Measurements from ENCODE around the gene IRAK2.

DNA sequence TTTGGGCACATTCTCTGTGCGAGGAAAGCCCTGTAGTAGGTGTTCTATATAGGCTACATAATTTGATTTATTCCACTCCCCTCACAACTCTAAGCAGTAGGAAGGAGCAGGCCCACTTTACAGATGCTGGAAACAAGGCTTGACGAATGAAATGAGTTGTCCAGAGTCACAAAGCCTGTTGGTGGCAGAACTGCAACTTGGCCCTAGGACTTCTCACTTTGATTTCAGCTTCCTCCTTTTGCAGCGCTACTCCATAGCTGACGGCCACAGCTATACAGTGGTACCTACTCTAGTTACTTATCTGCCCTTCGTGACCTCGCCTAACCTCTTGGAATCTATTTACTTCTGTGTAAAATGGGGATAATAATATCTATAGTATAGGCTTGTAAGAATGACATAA, 2.5 kb upstream of the IRAK2 start:
- TF ChIP-seq, protein P1, sequence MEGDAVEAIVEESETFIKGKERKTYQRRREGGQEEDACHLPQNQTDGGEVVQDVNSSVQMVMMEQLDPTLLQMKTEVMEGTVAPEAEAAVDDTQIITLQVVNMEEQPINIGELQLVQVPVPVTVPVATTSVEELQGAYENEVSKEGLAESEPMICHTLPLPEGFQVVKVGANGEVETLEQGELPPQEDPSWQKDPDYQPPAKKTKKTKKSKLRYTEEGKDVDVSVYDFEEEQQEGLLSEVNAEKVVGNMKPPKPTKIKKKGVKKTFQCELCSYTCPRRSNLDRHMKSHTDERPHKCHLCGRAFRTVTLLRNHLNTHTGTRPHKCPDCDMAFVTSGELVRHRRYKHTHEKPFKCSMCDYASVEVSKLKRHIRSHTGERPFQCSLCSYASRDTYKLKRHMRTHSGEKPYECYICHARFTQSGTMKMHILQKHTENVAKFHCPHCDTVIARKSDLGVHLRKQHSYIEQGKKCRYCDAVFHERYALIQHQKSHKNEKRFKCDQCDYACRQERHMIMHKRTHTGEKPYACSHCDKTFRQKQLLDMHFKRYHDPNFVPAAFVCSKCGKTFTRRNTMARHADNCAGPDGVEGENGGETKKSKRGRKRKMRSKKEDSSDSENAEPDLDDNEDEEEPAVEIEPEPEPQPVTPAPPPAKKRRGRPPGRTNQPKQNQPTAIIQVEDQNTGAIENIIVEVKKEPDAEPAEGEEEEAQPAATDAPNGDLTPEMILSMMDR (conservative IDR thresholded peaks at IDR 0.05; ENCODE audit: low read depth, low read length) = no peak
- no peak for TF ChIP-seq EZH2 (IDR thresholded peaks at IDR 0.05; ENCODE audit: low read length, unreplicated experiment)
- TF ChIP-seq EZH2phosphoT487 (IDR thresholded peaks at IDR 0.05; ENCODE audit: borderline replicate concordance, low read length) = no peak
